OCI-LY7 (cell line): ENCODE results near the gene ADAMTS8. TPM values are rescaled to one million over a fixed set of nuclear protein-coding genes. Genes with fewer than 3 reads are reported as not detected.

Experiments
- total RNA-seq, 2 experiments: library from RNA; depleted of rRNA in 1 of 2; stranded (reverse); fragments of >200 nt in 1 of 2; shearing (Covaris generic) in 1 of 2; gene quantifications; 2 replicates each; pipeline ENCODE4 v1.2.3, GENCODE V29; 2014 to 2022

ADAMTS8 gene
- total RNA-seq, 2 experiments from 2014 or later = not detected

Other genes with a start within 250 kb of the ADAMTS8 start
- 43.3 and 60.2 TPM in 2 replicates for gene ZBTB44, start 113.7 kb downstream of the ADAMTS8 start, total RNA-seq (2014; rRNA removed; shearing (Covaris generic))
- 57.4 and 73.9 TPM in 2 replicates for gene ZBTB44, start 113.7 kb downstream of the ADAMTS8 start, total RNA-seq (2022)
- not detected in 2 replicates for gene ADAMTS15, start 20.0 kb upstream of the ADAMTS8 start, total RNA-seq (2014; rRNA removed; shearing (Covaris generic))
- gene ADAMTS15, start 20.0 kb upstream of the ADAMTS8 start, total RNA-seq (2022) = not detected in 2 replicates